Thoracic aorta (tissue), 2 donors: ENCODE measurements around the gene FIBCD1. TPM values are rescaled to one million over a fixed set of nuclear protein-coding genes. Genes with fewer than 3 reads are reported as not detected.

Source experiments
- ATAC-seq: fragments of 150-250 bp; one replicate; pipeline ENCODE4 v1.8.0; 2017; ENCODE audit warnings: low read depth; ENCODE audit not compliant: insufficient number of reproducible peaks, low FRiP score
- DNase-seq: peaks from one replicate; pipeline ENCODE4 v3.0.0-alpha.2; 2020; ENCODE audit warnings: low spot score
- H3K27ac ChIP-seq, 2 donors: fragments of 200-600 bp; sonication (generic); 1 replicate in 1 of 2; 2 replicates in 1 of 2; pipeline ENCODE4 v1.5.1; 2016; ENCODE audit warnings: mild to moderate bottlenecking in 2 of 2, moderate library complexity in 2 of 2
- H3K27me3 ChIP-seq: fragments of 200-600 bp; sonication (generic); replicated peaks from 2 replicates; pipeline ENCODE4 v1.6.0; 2016; ENCODE audit warnings: mild to moderate bottlenecking; ENCODE audit not compliant: insufficient read depth
- H3K36me3 ChIP-seq: fragments of 200-600 bp; sonication (generic); one replicate; pipeline ENCODE4 v1.5.1; 2016
- H3K4me1 ChIP-seq, 2 donors: fragments of 200-600 bp; sonication (generic); 1 replicate in 1 of 2; 2 replicates in 1 of 2; pipeline versions ENCODE4 v1.5.1 to v1.6.0; 2016; ENCODE audit warnings: low read depth in 2 of 2, mild to moderate bottlenecking in 1 of 2; ENCODE audit not compliant: control insufficient read depth in 1 of 2
- H3K4me3 ChIP-seq: fragments of 200-600 bp; sonication (generic); 2 replicates; pipeline ENCODE4 v1.5.1; 2016; ENCODE audit warnings: mild to moderate bottlenecking
- H3K9me3 ChIP-seq: fragments of 200-600 bp; sonication (generic); 2 replicates; pipeline ENCODE4 v1.5.1; 2016
- total RNA-seq, 2 donors: library from RNA; depleted of rRNA; stranded (reverse); fragments of >200 nt; gene quantifications; one replicate each; pipeline versions ENCODE4 v1.1.0 to v1.2.3, GENCODE V29; 2016
- TF ChIP-seq, protein P1 (sequence below): fragments of 200-600 bp; sonication (generic); IDR thresholded peaks from one replicate; pipeline ENCODE4 v1.5.1; 2019; ENCODE audit warnings: antibody characterized with exemption

FIBCD1 gene
- total RNA-seq, 2 donors from 2014 or later: not detected

DNA sequence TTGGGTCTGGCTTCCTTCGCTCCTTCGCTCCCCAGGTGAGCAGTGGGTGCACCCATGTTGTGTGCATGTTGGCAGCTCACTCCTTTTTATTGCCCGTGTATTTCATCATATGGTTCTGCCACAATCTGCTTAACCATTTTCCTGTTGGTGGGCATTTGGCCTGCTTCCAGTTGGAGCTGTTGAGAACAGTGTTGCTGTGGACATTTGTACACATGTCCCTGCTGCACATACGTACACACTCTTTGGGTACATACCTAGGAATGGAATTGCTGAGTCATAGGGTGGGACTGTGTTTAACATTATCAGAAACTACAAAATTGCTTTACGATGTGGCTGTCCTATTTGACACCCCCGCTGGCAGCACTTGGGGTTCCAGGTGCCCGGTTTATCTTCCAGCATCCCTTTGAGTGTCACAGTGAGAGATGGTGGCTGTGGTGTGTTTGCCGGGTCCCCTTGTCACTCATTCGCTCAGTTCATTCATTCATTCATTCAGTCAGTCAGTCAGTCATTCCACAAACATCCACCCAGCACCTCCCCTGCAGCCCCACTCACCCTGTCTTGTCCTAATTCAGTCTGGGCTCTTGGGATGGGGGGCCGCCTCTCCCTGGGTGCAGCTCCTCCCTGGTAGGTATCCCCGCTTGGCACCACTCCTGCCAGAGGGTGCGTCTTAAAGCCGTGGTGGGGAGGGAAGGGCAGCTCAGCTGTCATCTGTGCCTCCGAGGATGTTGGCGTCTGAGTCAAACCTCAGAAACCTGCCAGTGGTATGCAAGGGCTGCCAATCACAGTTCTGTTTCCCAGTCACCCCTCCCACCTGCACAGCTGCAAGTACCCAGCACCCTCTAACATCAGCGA lies 7.9 kb upstream of the FIBCD1 start:
- H3K36me3 ChIP-seq: no peaks in the 10 kb centered on the region
- no peak overlapping the region for H3K27ac ChIP-seq
- ATAC-seq (no peak), DNase-seq (no peak)
- H3K9me3 ChIP-seq: no peaks in the 10 kb centered on the region
- TF ChIP-seq, protein P1, sequence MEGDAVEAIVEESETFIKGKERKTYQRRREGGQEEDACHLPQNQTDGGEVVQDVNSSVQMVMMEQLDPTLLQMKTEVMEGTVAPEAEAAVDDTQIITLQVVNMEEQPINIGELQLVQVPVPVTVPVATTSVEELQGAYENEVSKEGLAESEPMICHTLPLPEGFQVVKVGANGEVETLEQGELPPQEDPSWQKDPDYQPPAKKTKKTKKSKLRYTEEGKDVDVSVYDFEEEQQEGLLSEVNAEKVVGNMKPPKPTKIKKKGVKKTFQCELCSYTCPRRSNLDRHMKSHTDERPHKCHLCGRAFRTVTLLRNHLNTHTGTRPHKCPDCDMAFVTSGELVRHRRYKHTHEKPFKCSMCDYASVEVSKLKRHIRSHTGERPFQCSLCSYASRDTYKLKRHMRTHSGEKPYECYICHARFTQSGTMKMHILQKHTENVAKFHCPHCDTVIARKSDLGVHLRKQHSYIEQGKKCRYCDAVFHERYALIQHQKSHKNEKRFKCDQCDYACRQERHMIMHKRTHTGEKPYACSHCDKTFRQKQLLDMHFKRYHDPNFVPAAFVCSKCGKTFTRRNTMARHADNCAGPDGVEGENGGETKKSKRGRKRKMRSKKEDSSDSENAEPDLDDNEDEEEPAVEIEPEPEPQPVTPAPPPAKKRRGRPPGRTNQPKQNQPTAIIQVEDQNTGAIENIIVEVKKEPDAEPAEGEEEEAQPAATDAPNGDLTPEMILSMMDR: no peak
- no peak overlapping the region for H3K4me3 ChIP-seq
- no peaks in the 10 kb centered on the region for H3K4me1 ChIP-seq
- H3K27me3 ChIP-seq: peaks cover 4% of the 10 kb centered on the region

- Histone ChIP-seq H3K9me3 (no peaks in the 10 kb centered on the region), H3K27me3 (peaks cover 4% of the 10 kb centered on the region)
- TF ChIP-seq, protein P1: no peak
Measured at GRCh38 chr9:130945173-130945572, 6.1 kb upstream of the FIBCD1 start.

GRCh38 chr9:130944510-130945058 lies 5.5 kb upstream of the FIBCD1 start:
- TF ChIP-seq, protein P1: no peak
- H3K27me3 ChIP-seq: peaks cover 4% of the 10 kb centered on the region
- DNase-seq (no peak), ATAC-seq (no peak)
- H3K27ac ChIP-seq: no peak overlapping the region
- no peaks in the 10 kb centered on the region for H3K36me3 ChIP-seq
- H3K4me3 ChIP-seq: no peak overlapping the region
- H3K4me1 ChIP-seq: peaks cover 4 to 14% of the 10 kb centered on the region in 2 donors
- no peaks in the 10 kb centered on the region for H3K9me3 ChIP-seq

More at GRCh38 chr9:130945173-130945572, 6.1 kb upstream of the FIBCD1 start:
- no peak for DNase-seq
- Histone ChIP-seq H3K27ac (no peak overlapping the region), H3K4me3 (no peak overlapping the region), H3K4me1 (peaks cover 0 to 9% of the 10 kb centered on the region in 2 donors), H3K36me3 (no peaks in the 10 kb centered on the region)
- ATAC-seq: no peak

DNA sequence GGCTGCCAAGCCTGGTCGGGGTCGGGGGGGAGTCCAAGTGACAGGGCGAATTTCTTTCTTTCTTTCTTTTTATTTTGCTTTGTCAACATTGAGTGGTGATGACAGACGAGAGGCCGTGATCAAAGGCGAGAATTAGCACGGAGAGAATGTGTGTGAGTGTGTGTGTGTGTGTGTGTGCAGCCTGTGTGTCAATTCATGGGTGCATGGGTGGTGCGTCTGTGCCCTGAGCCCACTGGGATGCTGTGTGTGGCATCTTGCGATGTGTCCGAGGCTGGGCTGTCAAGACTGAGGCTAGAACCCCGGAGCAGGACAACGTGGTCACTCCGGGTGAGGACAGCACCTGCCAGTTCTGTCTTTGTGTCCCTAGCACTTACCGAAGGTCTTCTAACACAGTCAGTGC lies 4.7 kb upstream of the FIBCD1 start:
- Histone ChIP-seq H3K27ac (no peak overlapping the region), H3K4me3 (no peak overlapping the region), H3K36me3 (no peaks in the 10 kb centered on the region), H3K4me1 (peaks cover 12 to 22% of the 10 kb centered on the region in 2 donors), H3K9me3 (no peaks in the 10 kb centered on the region), H3K27me3 (peaks cover 4% of the 10 kb centered on the region)
- no peak for ATAC-seq
- no peak for DNase-seq
- TF ChIP-seq, protein P1: no peak

GRCh38 chr9:130943221-130943620 lies 4.2 kb upstream of the FIBCD1 start:
- Histone ChIP-seq H3K4me3 (no peak overlapping the region), H3K9me3 (no peaks in the 10 kb centered on the region), H3K36me3 (no peaks in the 10 kb centered on the region), H3K27me3 (peaks cover 4% of the 10 kb centered on the region), H3K4me1 (peaks cover 15 to 26% of the 10 kb centered on the region in 2 donors), H3K27ac (no peak overlapping the region)
- DNase-seq (no peak), ATAC-seq (no peak)
- TF ChIP-seq, protein P1: no peak
